HL-60/S4 treated with retinoic acid at 250 ng/mL for 4 days and 3 days (cell line): Measurements from ENCODE around the gene PDGFRA.
"Not testable (repeated sequence)": the region's sequence is repeated elsewhere in the genome, so short reads cannot be mapped to it uniquely, and the experiment has no call there.

Experiments
- in situ Hi-C: fragments of 300-500 bp; cut with MboI; formaldehyde crosslinking; loops from 2 replicates; pipeline ENCODE4 v1.7.0; 2022; ENCODE audit warnings: low sequenced_read_pairs

Gene PDGFRA

GRCh38 chr4:54315561-54316538, 86.8 kb downstream of the PDGFRA start:
- in situ Hi-C loops: loop anchor here (25.0 kb wide), 2 partner anchors 646 to 996 kb away; no protein-coding TSS in a partner anchor

GRCh38 chr4:54317690-54318089, 88.6 kb downstream of the PDGFRA start:
- in situ Hi-C loops: loop anchor here (25.0 kb wide), 2 partner anchors 645 to 995 kb away; no protein-coding TSS in a partner anchor

GRCh38 chr4:54318904-54319303, 89.8 kb downstream of the PDGFRA start:
- in situ Hi-C loops: loop anchor here (25.0 kb wide), 2 partner anchors 643 to 993 kb away; no protein-coding TSS in a partner anchor

- in situ Hi-C loops: loop anchor here (25.0 kb wide), 2 partner anchors 641 to 991 kb away; no protein-coding TSS in a partner anchor
Observed at GRCh38 chr4:54320826-54321685, 92.0 kb downstream of the PDGFRA start.

- in situ Hi-C loops: loop anchor here (25.0 kb wide), 2 partner anchors 639 to 989 kb away; no protein-coding TSS in a partner anchor
Observed at GRCh38 chr4:54322818-54323417, 93.8 kb downstream of the PDGFRA start.

- in situ Hi-C loops: no loop called here
Observed at GRCh38 chr4:54330896-54331295, 101.8 kb downstream of the PDGFRA start.

- in situ Hi-C loops: no loop called here
Observed at GRCh38 chr4:54332542-54332941, 103.4 kb downstream of the PDGFRA start.

- in situ Hi-C loops: no loop called here
Observed at GRCh38 chr4:54333657-54334056, 104.6 kb downstream of the PDGFRA start.

- in situ Hi-C loops: not testable (repeated sequence)
Observed at GRCh38 chr4:54334769-54335168, 105.7 kb downstream of the PDGFRA start.

GRCh38 chr4:54337009-54337408, 107.9 kb downstream of the PDGFRA start:
- in situ Hi-C loops: no loop called here

- in situ Hi-C loops: not testable (repeated sequence)
Observed at GRCh38 chr4:54342067-54342466, 113.0 kb downstream of the PDGFRA start.
